Stomach smooth muscle (tissue), 2 donors: ENCODE results near the gene FAM3C.
"Not testable (repeated sequence)": the region's sequence is repeated elsewhere in the genome, so short reads cannot be mapped to it uniquely, and the experiment has no call there.

Experiments used
- H3K27ac ChIP-seq: one replicate; pipeline ENCODE4 v1.7.0; 2013; ENCODE audit warnings: mild to moderate bottlenecking, low read length, inconsistent platforms
- H3K27me3 ChIP-seq, 2 donors: one replicate each; pipeline ENCODE4 v1.7.0; 2013; ENCODE audit warnings: low read length in 2 of 2; ENCODE audit not compliant: insufficient read depth in 2 of 2, control insufficient read depth in 1 of 2
- H3K36me3 ChIP-seq, 2 donors: one replicate each; pipeline ENCODE4 v1.7.0; 2013; ENCODE audit warnings: low read length in 2 of 2; ENCODE audit not compliant: control insufficient read depth in 2 of 2, insufficient read depth in 2 of 2
- H3K4me1 ChIP-seq: one replicate; pipeline ENCODE4 v1.7.0; 2013; ENCODE audit warnings: low read length; ENCODE audit not compliant: control insufficient read depth, insufficient read depth
- H3K4me3 ChIP-seq, 2 donors: one replicate each; pipeline ENCODE4 v1.7.0; 2013; ENCODE audit warnings: low read length in 2 of 2
- H3K9ac ChIP-seq, 2 donors: one replicate each; pipeline ENCODE4 v1.7.0; 2013; ENCODE audit warnings: low read length in 2 of 2, mild to moderate bottlenecking in 1 of 2
- H3K9me3 ChIP-seq, 2 donors: one replicate each; pipeline ENCODE4 v1.7.0; 2013; ENCODE audit warnings: low read length in 2 of 2; ENCODE audit not compliant: control insufficient read depth in 2 of 2
- donor health status: healthy.
- donor health status: Pancreatic carcinoma.

FAM3C gene

DNA sequence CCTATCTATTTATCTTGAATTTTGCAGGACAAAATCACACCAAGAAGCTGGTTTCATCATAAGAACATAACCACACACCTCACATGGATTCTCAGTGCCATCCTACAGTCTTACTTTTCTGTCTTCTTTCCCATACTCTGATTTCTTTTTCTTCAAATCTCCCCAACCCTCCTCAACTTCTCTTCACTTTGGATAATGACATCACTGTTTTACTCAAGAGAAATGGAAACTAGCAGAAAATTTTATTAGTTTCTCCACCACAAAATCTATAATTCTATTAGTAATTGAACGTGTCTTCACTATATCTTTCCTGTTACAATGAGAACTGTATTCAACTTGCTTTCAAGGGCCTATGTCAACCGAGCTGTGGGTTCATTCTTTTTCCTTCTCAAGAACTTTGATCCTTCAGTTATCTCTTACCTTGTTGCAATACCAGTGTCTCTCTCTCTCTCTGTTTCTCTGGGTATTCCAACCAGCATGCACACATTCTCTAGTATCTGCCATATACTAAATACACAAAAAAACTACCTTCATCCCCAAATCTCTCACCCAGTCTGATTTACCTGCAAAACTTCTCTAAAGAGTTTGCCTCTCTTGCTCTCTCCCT lies 35.4 kb upstream of the FAM3C start:
- H3K36me3 ChIP-seq: no peaks in the 10 kb centered on the region

DNA sequence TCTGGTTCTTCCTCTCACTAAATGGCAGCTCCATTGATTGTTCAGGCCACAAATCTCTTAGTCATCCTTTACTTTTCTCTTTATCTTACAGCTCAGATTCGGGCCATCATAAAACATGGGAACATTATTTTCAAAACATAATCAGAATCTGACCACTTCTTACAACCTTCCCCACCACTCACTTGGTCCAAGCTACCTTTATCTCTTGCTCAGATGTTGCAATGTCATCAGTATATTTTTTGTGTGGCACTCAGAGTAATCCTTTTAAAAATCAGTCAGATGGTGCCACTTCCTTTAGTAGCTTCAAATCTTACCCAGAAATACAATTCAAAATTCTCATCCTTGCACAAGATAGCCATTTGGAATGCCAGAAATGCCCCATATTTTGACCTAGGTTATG lies 34.5 kb upstream of the FAM3C start:
- no peak overlapping the region for H3K4me3 ChIP-seq
- H3K27me3 ChIP-seq: no peaks in the 10 kb centered on the region
- no peaks in the 10 kb centered on the region for H3K9me3 ChIP-seq
- no peaks in the 10 kb centered on the region for H3K36me3 ChIP-seq
- H3K9ac ChIP-seq: no peak overlapping the region
- H3K4me1 ChIP-seq: no peaks in the 10 kb centered on the region
- H3K27ac ChIP-seq: no peak overlapping the region

More for the DNA sequence above, 35.4 kb upstream of the FAM3C start:
- Histone ChIP-seq H3K27me3 (no peaks in the 10 kb centered on the region), H3K9me3 (no peaks in the 10 kb centered on the region), H3K27ac (no peak overlapping the region), H3K4me1 (no peaks in the 10 kb centered on the region), H3K9ac (no peak overlapping the region), H3K4me3 (no peak overlapping the region)

DNA sequence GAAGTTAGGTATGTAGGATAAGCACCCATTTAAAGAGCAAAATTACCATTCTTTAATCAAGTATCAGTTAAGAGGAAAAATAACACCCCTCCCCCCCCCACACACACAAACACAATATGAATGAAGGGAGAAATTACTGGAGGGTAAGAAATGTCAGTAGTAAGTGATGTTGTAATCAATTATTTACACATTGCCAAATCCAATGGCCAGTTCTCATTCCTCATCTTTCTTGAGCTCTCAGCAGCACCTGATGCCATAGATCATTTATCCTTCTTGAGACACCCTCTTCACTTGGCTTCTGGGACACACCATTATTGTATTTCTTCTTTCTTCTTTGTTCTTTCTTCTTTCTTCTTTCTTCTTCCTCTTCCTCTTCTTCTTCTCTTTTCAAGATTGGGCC lies 33.7 kb upstream of the FAM3C start:
- Histone ChIP-seq H3K36me3 (no peaks in the 10 kb centered on the region), H3K4me3 (no peak overlapping the region), H3K9me3 (no peaks in the 10 kb centered on the region), H3K9ac (no peak overlapping the region), H3K4me1 (no peaks in the 10 kb centered on the region), H3K27me3 (no peaks in the 10 kb centered on the region), H3K27ac (no peak overlapping the region)

DNA sequence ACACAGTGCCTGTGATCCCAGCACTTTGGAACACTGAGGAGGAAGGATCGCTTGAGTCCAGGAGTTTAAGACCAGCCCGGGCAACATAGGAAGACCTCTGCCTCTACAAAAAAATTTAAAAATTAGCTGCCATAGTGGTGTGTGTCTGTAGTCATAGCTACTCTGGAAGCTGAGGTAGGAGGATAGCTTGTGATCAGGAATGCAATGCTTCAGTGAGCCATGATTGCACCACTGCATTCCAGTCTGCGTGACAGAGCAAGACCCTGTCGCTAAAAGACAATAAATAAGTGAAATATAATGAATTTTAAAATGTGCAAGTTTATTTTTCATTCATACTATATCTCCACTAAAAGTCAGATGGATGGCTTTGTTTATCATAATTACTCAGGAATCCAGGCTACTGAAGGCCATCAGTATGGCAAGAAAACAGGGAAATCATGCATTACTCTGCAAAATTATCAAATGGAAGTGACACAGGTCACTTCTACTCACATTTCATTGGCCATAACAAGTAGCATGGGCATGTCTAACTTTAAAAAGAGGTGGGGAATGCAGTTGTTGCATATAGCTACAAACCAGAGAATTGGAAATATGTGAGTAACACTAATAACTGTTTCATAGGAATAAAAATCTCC lies 32.9 kb upstream of the FAM3C start:
- Histone ChIP-seq H3K27ac (no peak overlapping the region), H3K4me1 (no peaks in the 10 kb centered on the region), H3K27me3 (no peaks in the 10 kb centered on the region), H3K4me3 (no peak overlapping the region), H3K36me3 (no peaks in the 10 kb centered on the region), H3K9me3 (no peaks in the 10 kb centered on the region), H3K9ac (no peak overlapping the region)

DNA sequence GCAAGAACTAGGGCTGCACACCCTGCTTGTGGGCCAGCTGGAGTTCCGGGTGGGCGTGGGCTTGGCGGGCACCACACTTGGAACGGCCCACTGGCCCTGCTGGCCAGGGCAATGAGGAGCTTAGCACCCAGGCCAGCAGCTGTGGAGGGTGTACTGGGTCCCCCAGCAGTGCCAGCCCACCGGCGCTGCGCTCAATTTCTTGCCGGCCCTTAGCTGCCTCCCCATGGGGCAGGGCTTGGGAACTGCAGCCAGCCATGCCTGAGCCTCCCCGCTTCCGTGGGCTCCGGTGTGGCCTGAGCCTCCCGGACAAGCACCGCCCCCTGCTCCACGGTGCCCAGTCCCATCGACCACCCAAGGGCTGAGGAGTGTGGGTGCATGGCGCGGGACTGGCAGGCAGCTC lies 25.6 kb upstream of the FAM3C start:
- not testable (repeated sequence) for H3K4me1 ChIP-seq, H3K9me3 ChIP-seq, H3K9ac ChIP-seq, H3K27ac ChIP-seq, H3K4me3 ChIP-seq, H3K27me3 ChIP-seq, H3K36me3 ChIP-seq

DNA sequence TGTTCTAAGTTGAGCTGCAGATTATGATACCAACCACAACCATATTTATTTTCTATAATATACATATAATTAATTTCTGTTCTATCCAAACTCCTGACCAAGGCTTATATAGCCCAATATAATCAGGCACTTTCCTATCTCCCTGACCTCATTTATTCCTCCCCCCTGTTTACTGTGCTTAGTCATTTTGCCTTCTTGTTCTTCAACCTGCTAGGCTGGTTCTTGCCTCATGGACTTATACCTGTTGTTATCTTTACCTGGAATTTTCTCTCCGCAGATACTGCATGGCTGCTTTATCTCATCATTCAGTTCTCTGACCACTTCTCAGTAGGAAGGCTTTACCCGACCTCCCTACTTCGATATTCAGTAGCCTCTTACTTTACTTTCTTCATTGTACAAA lies 24.9 kb upstream of the FAM3C start:
- no peak overlapping the region for H3K4me3 ChIP-seq
- no peaks in the 10 kb centered on the region for H3K9me3 ChIP-seq
- H3K27ac ChIP-seq: no peak overlapping the region
- H3K36me3 ChIP-seq: no peaks in the 10 kb centered on the region
- H3K27me3 ChIP-seq: no peaks in the 10 kb centered on the region
- H3K4me1 ChIP-seq: no peaks in the 10 kb centered on the region
- H3K9ac ChIP-seq: no peak overlapping the region

DNA sequence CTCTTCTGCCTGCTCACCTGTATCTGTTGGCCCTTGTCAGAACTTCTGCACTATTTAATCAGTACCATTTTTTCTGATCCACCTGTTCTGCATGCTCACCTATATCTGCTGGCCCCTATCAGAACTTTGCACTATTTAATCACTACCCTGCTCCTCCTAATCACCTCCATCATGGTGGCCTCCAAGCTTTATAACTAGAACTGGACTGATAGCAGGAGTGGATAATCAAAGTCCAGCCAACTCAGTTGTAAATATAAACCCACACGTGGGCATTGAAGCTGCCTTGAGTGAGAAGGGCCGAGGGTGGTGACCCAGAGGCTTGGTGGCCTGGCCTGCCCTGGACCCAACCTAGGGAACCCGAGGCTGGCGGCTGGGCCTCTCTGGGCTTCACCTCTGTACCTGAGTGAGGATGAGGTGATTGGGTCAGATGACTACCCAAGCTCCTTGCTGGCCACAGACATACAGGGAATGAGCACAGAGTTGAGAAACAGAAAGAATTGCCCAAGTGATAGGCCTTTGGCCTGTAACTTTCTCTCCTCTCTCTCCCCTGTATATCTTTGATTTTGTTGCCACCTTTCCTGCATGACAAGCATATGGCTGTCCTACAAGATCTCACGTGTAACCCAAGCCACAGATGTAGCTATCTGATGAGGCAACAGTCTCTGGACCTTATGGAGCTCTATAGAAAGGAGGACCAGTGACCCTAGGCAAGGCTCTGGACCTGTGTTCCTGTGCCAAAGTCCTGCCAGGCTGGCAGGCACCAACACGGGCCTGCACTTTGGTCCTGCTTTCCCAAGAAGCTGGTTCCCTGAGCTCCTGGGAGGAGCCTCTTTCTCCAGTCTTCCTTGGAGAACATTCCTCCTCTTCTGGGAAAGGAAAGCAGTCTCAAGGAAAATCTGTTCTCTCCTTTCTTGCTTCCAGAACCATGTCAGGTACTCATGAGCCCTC lies 23.4 kb upstream of the FAM3C start:
- Histone ChIP-seq H3K4me1 (no peaks in the 10 kb centered on the region), H3K9me3 (no peaks in the 10 kb centered on the region), H3K27ac (no peak overlapping the region), H3K9ac (no peak overlapping the region), H3K36me3 (no peaks in the 10 kb centered on the region), H3K27me3 (no peaks in the 10 kb centered on the region), H3K4me3 (no peak overlapping the region)

DNA sequence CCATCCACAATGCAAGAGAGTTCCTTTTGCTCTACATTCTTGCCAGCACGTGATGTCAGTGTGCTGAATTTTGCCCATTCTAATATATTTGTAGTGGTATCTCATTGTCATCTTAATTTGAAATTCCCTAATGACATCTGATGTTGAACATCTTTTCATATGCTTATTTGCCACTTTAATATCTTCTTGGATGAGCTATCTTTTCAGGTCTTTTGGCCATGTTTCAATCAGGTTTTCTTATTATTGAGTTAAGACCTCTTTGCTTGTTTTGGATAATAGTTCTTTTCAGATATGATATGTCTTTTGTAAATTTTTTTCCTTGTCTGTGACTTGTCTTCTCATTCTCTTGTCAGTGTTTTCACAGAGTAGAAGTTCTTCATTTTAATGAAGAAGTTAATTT lies 20.4 kb upstream of the FAM3C start:
- H3K27ac ChIP-seq: no peak overlapping the region
- H3K9ac ChIP-seq: no peak overlapping the region
- H3K4me1 ChIP-seq: no peaks in the 10 kb centered on the region
- H3K9me3 ChIP-seq: no peaks in the 10 kb centered on the region
- no peaks in the 10 kb centered on the region for H3K36me3 ChIP-seq
- H3K27me3 ChIP-seq: no peaks in the 10 kb centered on the region
- no peak overlapping the region for H3K4me3 ChIP-seq

DNA sequence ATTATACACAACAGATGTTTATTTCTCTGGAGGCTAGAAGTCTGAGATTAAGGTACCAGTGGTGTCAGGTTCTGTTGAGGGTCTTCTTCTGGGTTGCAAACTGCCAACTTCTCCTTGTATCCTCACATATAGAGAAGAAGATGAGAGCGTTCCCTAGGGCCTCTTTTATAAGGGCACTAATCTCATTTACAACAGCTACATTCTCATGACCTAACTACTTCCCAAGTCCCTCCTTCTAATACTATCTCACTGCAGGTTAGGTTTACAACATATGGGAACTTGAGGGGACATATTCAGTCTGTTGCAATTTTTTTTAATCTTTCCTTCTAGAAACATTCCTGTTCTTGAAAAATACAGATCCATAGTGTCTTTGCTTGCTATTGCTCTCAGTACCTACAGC lies 18.3 kb upstream of the FAM3C start:
- Histone ChIP-seq H3K9ac (no peak overlapping the region), H3K9me3 (no peaks in the 10 kb centered on the region), H3K27ac (no peak overlapping the region), H3K4me3 (no peak overlapping the region), H3K4me1 (no peaks in the 10 kb centered on the region), H3K36me3 (no peaks in the 10 kb centered on the region), H3K27me3 (no peaks in the 10 kb centered on the region)

DNA sequence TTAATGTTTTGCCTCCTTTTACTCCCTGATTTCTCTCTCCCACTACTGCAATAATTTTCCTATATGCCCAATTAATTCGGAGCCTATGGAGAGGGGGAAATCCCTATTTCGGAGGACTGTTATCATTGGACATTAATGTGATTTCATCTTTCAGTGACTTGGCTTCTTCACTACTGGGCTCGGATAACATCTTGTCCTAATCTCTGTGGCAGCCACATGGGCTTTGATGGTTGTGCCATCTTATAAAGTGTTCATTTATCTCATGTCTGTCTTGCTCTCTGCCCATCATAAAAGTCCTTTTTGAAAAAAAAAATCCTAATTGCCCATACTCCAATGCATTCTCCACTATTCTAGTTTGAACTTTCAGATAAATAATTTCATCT lies 15.5 kb upstream of the FAM3C start:
- Histone ChIP-seq H3K4me3 (no peak overlapping the region), H3K9ac (no peak overlapping the region), H3K9me3 (no peaks in the 10 kb centered on the region), H3K27ac (no peak overlapping the region), H3K4me1 (no peaks in the 10 kb centered on the region), H3K36me3 (no peaks in the 10 kb centered on the region), H3K27me3 (no peaks in the 10 kb centered on the region)
